Spleen (tissue), 11 donors: ENCODE results near the gene OTUB1. TPM values are rescaled to one million over a fixed set of nuclear protein-coding genes. Genes with fewer than 3 reads are reported as not detected.
"Not testable (repeated sequence)": the region's sequence is repeated elsewhere in the genome, so short reads cannot be mapped to it uniquely, and the experiment has no call there.

Experiments
- DNase-seq: peaks from one replicate; pipeline ENCODE4 v3.0.0-alpha.2; 2020
- H3K27ac ChIP-seq, 8 donors: fragments of 200-600 bp; sonication (generic) in 7 of 8; 1 replicate in 4 of 8; 2 replicates in 4 of 8; pipeline versions ENCODE4 v1.5.0 to v1.8.0; 2016 to 2021; ENCODE audit warnings: inconsistent platforms in 4 of 8, mild to moderate bottlenecking in 4 of 8, moderate library complexity in 1 of 8
- H3K27me3 ChIP-seq, 7 donors: fragments of 200-600 bp; sonication (generic) in 6 of 7; replicated peaks in 1 of 7; 1 replicate in 4 of 7; 2 replicates in 3 of 7; pipeline versions ENCODE4 v1.5.0 to v1.8.0; 2016 to 2021; ENCODE audit warnings: inconsistent platforms in 3 of 7, mild to moderate bottlenecking in 1 of 7
- H3K36me3 ChIP-seq, 6 donors: fragments of 200-600 bp; sonication (generic) in 5 of 6; 1 replicate in 4 of 6; 2 replicates in 2 of 6; pipeline versions ENCODE4 v1.5.0 to v1.8.0; 2016 to 2021; ENCODE audit warnings: inconsistent platforms in 2 of 6
- H3K4me1 ChIP-seq, 6 donors: fragments of 200-600 bp; sonication (generic) in 5 of 6; 1 replicate in 3 of 6; 2 replicates in 3 of 6; pipeline versions ENCODE4 v1.5.0 to v1.8.0; 2016 to 2021; ENCODE audit warnings: inconsistent platforms in 3 of 6
- H3K4me3 ChIP-seq, 8 donors: fragments of 200-600 bp; sonication (generic) in 7 of 8; 1 replicate in 4 of 8; 2 replicates in 4 of 8; pipeline versions ENCODE4 v1.5.0 to v1.8.0; 2016 to 2021; ENCODE audit warnings: inconsistent platforms in 4 of 8, mild to moderate bottlenecking in 4 of 8, moderate library complexity in 2 of 8
- H3K9me3 ChIP-seq, 8 donors: fragments of 200-600 bp; sonication (generic) in 7 of 8; 1 replicate in 4 of 8; 2 replicates in 4 of 8; pipeline versions ENCODE4 v1.5.0 to v1.8.0; 2016 to 2021; ENCODE audit warnings: inconsistent platforms in 4 of 8
- CTCF ChIP-seq, 11 experiments: fragments of 200-600 bp in 7 of 11; fragments of 450-650 bp in 4 of 11; sonication (generic) in 4 of 11; IDR thresholded peaks in 8 of 11; conservative IDR thresholded peaks in 3 of 11; 1 replicate in 7 of 11; 2 replicates in 4 of 11; pipeline versions ENCODE4 v1.4.0 to v1.8.0; 2016 to 2021; ENCODE audit warnings: antibody characterized with exemption in 11 of 11, inconsistent platforms in 4 of 11, mild to moderate bottlenecking in 1 of 11
- POLR2A ChIP-seq, 3 donors: fragments of 450-650 bp; IDR thresholded peaks; one replicate each; pipeline ENCODE4 v1.5.1; 2017; ENCODE audit warnings: antibody characterized with exemption in 3 of 3, mild to moderate bottlenecking in 1 of 3
- POLR2AphosphoS5 ChIP-seq, 3 donors: sonication (generic); formaldehyde crosslinking; IDR thresholded peaks; one replicate each; pipeline ENCODE4 v1.5.1; 2017; ENCODE audit warnings: antibody characterized with exemption in 3 of 3
- WGBS, 5 donors: extraction: QIAGEN DNeasy Blood & Tissue Kit in 3 of 5; methylation state at CpG; one replicate each; pipeline versions ENCODE4 v1.1.5 to v1.1.7; 2013 to 2018; 5-methylcytosine and 5-hydroxymethylcytosine counted together
- intact Hi-C: fragments of 100-400 bp; cut with DNase I; formaldehyde crosslinking; loops from one replicate; pipeline ENCODE4 v1.15.0; 2023; ENCODE audit warnings: low total_unique reads
- polyA plus RNA-seq, 3 donors: library from polyadenylated mRNA; stranded (reverse); fragments of 200-250 nt; gene quantifications; one replicate each; pipeline ENCODE4 v1.2.1, GENCODE V29; 2013
- total RNA-seq, 7 donors: library from RNA; depleted of rRNA in 3 of 7; stranded (reverse); fragments of >200 nt in 3 of 7; fragmentation: NEBNext Ultra II Directional in 4 of 7; extraction: Animal tissue kit (Norgen Biotek cat#: 25700) in 4 of 7; gene quantifications; one replicate each; pipeline versions ENCODE4 v1.1.0 to v1.2.1, GENCODE V29; 2016 to 2021
- donor health status: healthy with polysubstance abuse.
- donor health status: DM: no; HTN: no; CAD: no; lungs with moderate emphysema.
- donor health status: DM: no; HTN: no; CAD: no.
- donor health status: Bipolar disorder and iron deficiency.
- donor health status: healthy.
- donor health status: DM: no; HTN: no; CAD: no.
- donor health status: DM: yes; HTN: yes; CAD: no.

The OTUB1 gene
- total and polyA plus RNA-seq, 10 donors = 56.1 to 89.7 (median 63.5) TPM

- Histone ChIP-seq H3K9me3 (no peaks in the 10 kb centered on the region), H3K36me3 (no peaks in the 10 kb centered on the region), H3K4me3 (no peak overlapping the region), H3K4me1 (peaks cover 0 to 8% (median 4%) of the 10 kb centered on the region in 6 donors), H3K27ac (no peak overlapping the region), H3K27me3 (peaks cover 0 to 13% (median 0%) of the 10 kb centered on the region in 7 donors)
- no peak for DNase-seq
- intact Hi-C loops = no loop called here
- no peak for TF ChIP-seq CTCF (IDR thresholded peaks at IDR 0.05 in 8 of 11, conservative IDR thresholded peaks at IDR 0.05 in 3 of 11)
- no peak for TF ChIP-seq POLR2A (IDR thresholded peaks at IDR 0.05)
- TF ChIP-seq POLR2AphosphoS5 (IDR thresholded peaks at IDR 0.05) = no peak
- WGBS, 5 donors = 85 to 100% (median 93%) methylated on average over 2 of the region's 2 CpGs
Measured at GRCh38 chr11:63969461-63969860, 16.8 kb upstream of the OTUB1 start.

- no peak for TF ChIP-seq POLR2A (IDR thresholded peaks at IDR 0.05)
- no peak for TF ChIP-seq CTCF (IDR thresholded peaks at IDR 0.05 in 8 of 11, conservative IDR thresholded peaks at IDR 0.05 in 3 of 11)
- TF ChIP-seq POLR2AphosphoS5 (IDR thresholded peaks at IDR 0.05) = no peak
- H3K27me3 ChIP-seq = peaks cover 0 to 13% (median 0%) of the 10 kb centered on the region in 7 donors
- H3K4me3 ChIP-seq = no peak overlapping the region
- peaks cover 0 to 2% (median 0%) of the 10 kb centered on the region in 6 donors for H3K36me3 ChIP-seq
- DNase-seq = no peak
- H3K9me3 ChIP-seq = no peaks in the 10 kb centered on the region
- intact Hi-C loops = no loop called here
- H3K4me1 ChIP-seq = peaks cover 8 to 19% (median 15%) of the 10 kb centered on the region in 6 donors
- WGBS, 5 donors = 59 to 72% (median 64%) methylated on average over 5 of the region's 5 CpGs
- H3K27ac ChIP-seq = no peak overlapping the region
Measured at GRCh38 chr11:63970902-63971301, 15.3 kb upstream of the OTUB1 start.

- peak overlapping the region in 5 of 8 donors; percentile 91 to 99 (median 96) for H3K4me3 ChIP-seq
- 66 to 73% (median 67%) methylated on average over 18 of the region's 18 CpGs for WGBS, 5 donors
- intact Hi-C loops, H3K9me3 ChIP-seq, DNase-seq: not testable (repeated sequence)
- H3K4me1 ChIP-seq = peaks cover 17 to 39% (median 31%) of the 10 kb centered on the region in 6 donors
- peak overlapping the region in 4 of 8 donors; percentile 93 to 98 (median 97) for H3K27ac ChIP-seq
- peaks cover 0 to 13% (median 0%) of the 10 kb centered on the region in 7 donors for H3K27me3 ChIP-seq
- H3K36me3 ChIP-seq = peaks cover 0 to 17% (median 2%) of the 10 kb centered on the region in 6 donors
Measured at GRCh38 chr11:63973912-63974258, 12.4 kb upstream of the OTUB1 start.

- DNase-seq = peak; percentile 96
- peak within 1 kb of the TSS; percentile 91 to 99 (median 96) for H3K4me3 ChIP-seq
- 0 to 1% (median 0%) methylated on average over 34 to 67 of the region's 67 CpGs for WGBS, 5 donors
- intact Hi-C loops = no loop called here
- peaks cover 0 to 13% (median 0%) of the 10 kb centered on the region in 7 donors for H3K27me3 ChIP-seq
- no peaks in the 10 kb centered on the region for H3K9me3 ChIP-seq
- TF ChIP-seq POLR2A (IDR thresholded peaks at IDR 0.05) = peak in 1 of 3 donors; percentile 30
- peak; percentile 91 to 92 (median 92) for TF ChIP-seq POLR2AphosphoS5 (IDR thresholded peaks at IDR 0.05)
- peak in 3 of 11 experiments; percentile 8 to 42 (median 8) for TF ChIP-seq CTCF (IDR thresholded peaks at IDR 0.05 in 8 of 11, conservative IDR thresholded peaks at IDR 0.05 in 3 of 11)
- H3K27ac ChIP-seq = peak within 1 kb of the TSS; percentile 93 to 98 (median 96)
- H3K4me1 ChIP-seq = peaks cover 17 to 39% (median 31%) of the 10 kb centered on the region in 6 donors
- peaks cover 0 to 23% (median 2%) of the 10 kb centered on the region in 6 donors for H3K36me3 ChIP-seq
Measured at GRCh38 chr11:63974259-63975143, 11.7 kb upstream of the OTUB1 start, which contains the start of gene COX8A. TSS of gene COX8A (plus strand) at chr11:63974620. CDS start at chr11:63974681, 61 bp downstream.
